Muscle layer of duodenum (tissue), 2 donors: ENCODE results near the gene BCS1L.
A peak's percentile ranks its signal among the peaks of the same experiment; 100 is the strongest.

Experiments used
- H3K27ac ChIP-seq: one replicate; pipeline ENCODE4 v1.7.0; 2013; ENCODE audit warnings: mild to moderate bottlenecking, low read length
- H3K27me3 ChIP-seq: one replicate; pipeline ENCODE4 v1.7.0; 2013; ENCODE audit warnings: low read depth, mild to moderate bottlenecking, control low read depth, low read length
- H3K36me3 ChIP-seq, 2 donors: one replicate each; pipeline ENCODE4 v1.7.0; 2013; ENCODE audit warnings: low read length in 2 of 2, control low read depth in 1 of 2, mild to moderate bottlenecking in 1 of 2; ENCODE audit not compliant: insufficient read depth in 2 of 2, control insufficient read depth in 1 of 2
- H3K4me1 ChIP-seq, 2 donors: one replicate each; pipeline ENCODE4 v1.7.0; 2013; ENCODE audit warnings: low read length in 2 of 2, mild to moderate bottlenecking in 2 of 2, control low read depth in 1 of 2, moderate library complexity in 1 of 2; ENCODE audit not compliant: insufficient read depth in 2 of 2, control insufficient read depth in 1 of 2
- H3K4me3 ChIP-seq, 2 donors: one replicate each; pipeline ENCODE4 v1.7.0; 2013; ENCODE audit warnings: low read length in 2 of 2, low read depth in 1 of 2, mild to moderate bottlenecking in 1 of 2
- H3K9me3 ChIP-seq, 2 donors: one replicate each; pipeline ENCODE4 v1.7.0; 2013; ENCODE audit warnings: low read length in 2 of 2, control low read depth in 1 of 2, mild to moderate bottlenecking in 1 of 2; ENCODE audit not compliant: control insufficient read depth in 1 of 2
- donor health status: healthy.

BCS1L gene

DNA sequence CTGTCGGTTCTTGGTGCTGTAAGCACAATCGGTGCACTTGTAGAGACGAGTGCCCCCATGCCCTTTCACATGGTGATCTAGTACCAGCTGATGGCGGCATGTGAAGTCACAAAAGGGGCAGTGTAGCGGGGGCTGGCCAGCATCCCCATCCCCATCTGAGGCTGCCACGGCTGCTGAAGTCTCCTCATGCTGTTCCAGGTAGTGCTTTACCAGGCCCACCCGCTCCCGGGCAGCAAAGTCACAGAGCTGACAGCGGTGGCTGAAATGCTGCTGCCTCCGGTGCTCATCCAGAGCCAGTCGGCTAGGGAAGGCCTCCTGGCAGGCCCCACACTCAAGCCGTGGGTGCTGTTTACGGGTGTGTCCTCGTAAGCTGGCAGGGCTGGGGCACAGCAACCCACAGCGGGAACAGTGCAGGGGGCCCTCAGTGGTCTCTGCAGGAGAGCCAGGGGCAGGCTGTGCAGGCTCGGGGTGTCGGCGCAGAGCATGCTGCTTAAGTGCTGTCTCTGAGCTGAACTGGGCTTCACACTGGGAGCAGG, 17.3 kb upstream of the BCS1L start:
- no peaks in the 10 kb centered on the region for H3K4me1 ChIP-seq
- H3K36me3 ChIP-seq = peaks cover 49 to 80% of the 10 kb centered on the region in 2 donors
- H3K27me3 ChIP-seq = no peaks in the 10 kb centered on the region
- H3K9me3 ChIP-seq = no peaks in the 10 kb centered on the region
- no peak overlapping the region for H3K4me3 ChIP-seq
- H3K27ac ChIP-seq = no peak overlapping the region

DNA sequence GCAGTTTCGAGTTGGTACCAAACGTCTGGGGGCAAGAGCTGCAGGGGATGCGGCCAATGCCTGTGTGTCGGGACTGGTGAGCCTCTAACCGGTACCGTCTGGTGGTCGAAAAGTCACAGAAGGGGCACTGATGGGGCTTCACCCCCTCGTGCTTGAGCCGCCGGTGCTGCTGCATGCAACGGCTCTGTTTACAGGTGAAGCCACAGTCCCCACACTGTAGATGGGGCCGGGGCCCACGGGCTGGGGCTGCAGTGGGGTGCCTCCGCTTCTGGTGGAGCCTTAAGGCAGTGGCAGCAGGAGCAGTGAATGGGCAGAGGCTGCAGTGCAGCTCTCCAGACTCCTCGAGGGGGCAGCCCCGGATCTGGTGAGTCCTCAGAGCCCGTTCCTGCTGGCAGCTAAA, 16.7 kb upstream of the BCS1L start:
- H3K27me3 ChIP-seq = no peaks in the 10 kb centered on the region
- H3K36me3 ChIP-seq = peaks cover 47 to 79% of the 10 kb centered on the region in 2 donors
- H3K4me3 ChIP-seq = no peak overlapping the region
- H3K4me1 ChIP-seq = no peaks in the 10 kb centered on the region
- no peak overlapping the region for H3K27ac ChIP-seq
- H3K9me3 ChIP-seq = no peaks in the 10 kb centered on the region

DNA sequence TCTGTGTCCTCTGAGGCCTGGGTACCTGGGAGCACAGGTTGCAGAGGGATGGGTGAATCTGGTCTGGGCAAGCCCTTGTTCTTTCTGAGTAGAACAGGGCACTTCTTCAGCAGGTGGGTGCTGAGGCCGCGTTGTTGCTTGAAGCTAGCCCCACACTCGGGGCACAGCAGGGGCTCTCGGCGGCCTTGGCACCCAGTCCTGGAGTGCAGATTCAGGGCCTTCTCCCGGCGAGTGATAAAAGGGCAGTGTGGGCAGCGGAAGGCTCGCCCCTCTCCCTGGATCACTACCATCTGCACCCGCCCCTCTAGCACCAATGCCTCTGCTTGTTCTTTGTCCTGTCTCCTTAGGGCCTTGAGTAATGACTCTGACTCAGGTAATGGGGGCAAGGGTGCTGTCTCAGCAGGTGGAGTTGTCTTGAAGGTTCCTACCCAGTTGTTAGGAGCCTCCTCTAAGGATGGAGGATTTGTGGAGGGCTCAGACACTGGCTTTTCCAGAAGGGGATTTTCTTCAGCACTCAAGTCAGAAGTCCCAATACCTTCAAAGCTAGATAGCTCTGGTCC, 15.7 kb upstream of the BCS1L start:
- Histone ChIP-seq H3K27me3 (no peaks in the 10 kb centered on the region), H3K4me3 (no peak overlapping the region), H3K36me3 (peaks cover 47 to 79% of the 10 kb centered on the region in 2 donors), H3K9me3 (no peaks in the 10 kb centered on the region), H3K4me1 (no peaks in the 10 kb centered on the region), H3K27ac (no peak overlapping the region)

DNA sequence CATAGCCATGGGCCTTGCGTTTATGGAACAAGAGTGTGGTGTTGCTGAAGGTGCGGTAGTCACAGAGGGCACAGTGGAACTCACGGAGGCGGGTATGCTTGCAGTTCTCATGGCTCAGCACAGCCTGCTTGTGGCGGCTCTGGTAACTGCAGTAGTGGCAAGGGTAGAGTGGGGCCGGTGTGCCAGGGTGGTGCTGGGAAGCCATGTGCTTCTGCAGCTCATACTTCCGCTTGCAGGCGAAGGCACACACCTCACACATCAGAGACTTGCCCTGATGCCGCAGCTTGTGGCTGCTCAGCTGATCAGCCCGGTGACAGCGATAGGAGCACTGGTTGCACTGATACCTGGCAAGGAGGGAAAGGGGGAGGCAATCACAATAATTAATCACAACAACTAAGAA, 14.8 kb upstream of the BCS1L start:
- Histone ChIP-seq H3K27me3 (no peaks in the 10 kb centered on the region), H3K4me1 (no peaks in the 10 kb centered on the region), H3K4me3 (no peak overlapping the region), H3K27ac (no peak overlapping the region), H3K36me3 (peaks cover 54 to 79% of the 10 kb centered on the region in 2 donors), H3K9me3 (no peaks in the 10 kb centered on the region)

DNA sequence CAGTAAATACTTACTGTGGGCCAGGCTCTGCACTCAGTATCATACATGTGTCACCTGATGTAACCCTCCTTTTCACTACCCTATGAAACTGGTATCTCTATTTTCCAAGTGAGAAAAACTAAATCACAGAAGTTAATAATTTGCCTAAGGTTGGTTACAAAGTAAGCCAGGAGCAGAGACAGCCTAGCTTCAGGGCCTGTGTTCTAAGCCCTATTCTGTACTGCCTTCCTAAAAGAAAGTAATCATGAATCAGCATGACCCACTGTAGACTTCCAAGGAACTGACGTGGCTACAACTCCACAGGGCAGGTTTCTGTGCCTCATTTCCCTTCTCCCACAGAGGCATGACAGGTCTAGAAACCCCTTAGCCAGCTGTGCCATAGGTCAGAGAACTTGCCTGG, 14.4 kb upstream of the BCS1L start:
- Histone ChIP-seq H3K4me3 (no peak overlapping the region), H3K9me3 (no peaks in the 10 kb centered on the region), H3K27ac (no peak overlapping the region), H3K36me3 (peaks cover 55 to 81% of the 10 kb centered on the region in 2 donors), H3K4me1 (no peaks in the 10 kb centered on the region), H3K27me3 (no peaks in the 10 kb centered on the region)

DNA sequence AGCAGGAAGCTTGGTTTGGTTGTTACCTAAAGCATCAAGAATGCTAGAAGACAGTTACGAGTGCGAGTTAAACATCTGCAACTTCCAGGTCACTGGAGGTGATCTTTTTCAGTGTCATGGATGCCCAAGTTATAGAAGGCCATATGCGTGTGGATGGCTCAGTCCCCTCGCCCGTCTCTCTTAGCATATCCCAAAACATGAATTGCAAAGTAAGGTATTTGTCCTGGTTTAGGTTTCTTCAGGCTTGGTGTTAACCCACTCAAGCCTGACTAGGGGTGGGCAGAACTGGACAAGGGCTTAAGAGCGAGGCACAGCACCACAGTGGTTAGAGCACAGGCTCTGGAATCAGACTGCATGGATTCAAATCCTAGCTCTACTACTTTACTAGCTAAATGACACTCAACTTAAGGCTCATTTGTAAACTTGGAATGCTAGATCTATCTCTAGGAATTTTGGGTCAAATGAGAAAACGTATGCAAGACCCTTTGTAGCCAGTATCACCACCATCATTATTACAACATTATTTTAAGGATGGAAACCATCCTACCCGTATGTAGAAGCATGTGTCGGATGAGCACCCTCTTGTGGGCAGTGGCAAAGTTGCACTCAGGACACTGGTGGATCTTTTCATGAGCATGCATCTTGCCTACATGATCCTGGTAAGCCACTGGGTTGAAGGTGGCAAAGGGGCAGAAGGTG, 11.2 kb upstream of the BCS1L start:
- no peak overlapping the region for H3K27ac ChIP-seq
- no peaks in the 10 kb centered on the region for H3K27me3 ChIP-seq
- peaks cover 76 to 82% of the 10 kb centered on the region in 2 donors for H3K36me3 ChIP-seq
- H3K4me1 ChIP-seq = no peaks in the 10 kb centered on the region
- H3K4me3 ChIP-seq = no peak overlapping the region
- no peaks in the 10 kb centered on the region for H3K9me3 ChIP-seq

DNA sequence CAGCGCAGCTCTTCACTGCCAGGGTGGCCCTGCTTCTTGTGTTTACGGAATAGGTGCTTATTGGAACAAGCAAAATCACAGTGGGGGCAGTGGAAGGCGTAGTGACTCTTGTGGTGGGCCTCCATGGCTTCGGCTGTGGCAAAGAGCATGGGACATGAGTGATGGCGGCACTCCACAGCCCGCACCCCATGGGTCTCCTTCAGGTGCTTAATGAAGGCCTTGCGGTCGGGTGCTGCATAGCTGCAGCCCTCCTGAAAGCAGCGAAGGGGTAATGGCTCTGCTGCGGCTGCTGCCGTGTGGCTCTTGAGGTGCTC, 10.7 kb upstream of the BCS1L start:
- H3K4me3 ChIP-seq = no peak overlapping the region
- no peaks in the 10 kb centered on the region for H3K4me1 ChIP-seq
- no peak overlapping the region for H3K27ac ChIP-seq
- H3K36me3 ChIP-seq = peaks cover 73 to 79% of the 10 kb centered on the region in 2 donors
- no peaks in the 10 kb centered on the region for H3K9me3 ChIP-seq
- H3K27me3 ChIP-seq = no peaks in the 10 kb centered on the region

DNA sequence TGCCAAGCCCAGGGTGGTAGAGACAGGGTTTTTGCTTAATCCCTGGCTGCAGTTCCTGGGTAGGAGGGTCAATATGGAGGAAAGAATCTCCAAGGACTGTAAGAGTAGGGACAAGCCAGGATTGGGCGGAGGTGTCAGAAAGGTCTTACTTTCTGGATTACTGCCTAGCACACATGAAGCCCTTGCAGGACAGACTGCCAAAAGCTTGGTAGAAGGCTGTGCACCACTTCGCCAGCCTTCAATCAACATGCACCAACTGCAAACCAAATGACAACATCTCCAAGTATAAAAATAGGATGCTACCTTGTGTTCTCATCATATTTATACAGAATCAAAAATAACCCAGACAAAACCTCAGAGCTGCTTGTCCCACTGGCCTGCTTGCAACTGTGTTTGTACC, 3.7 kb upstream of the BCS1L start:
- no peaks in the 10 kb centered on the region for H3K27me3 ChIP-seq
- H3K4me1 ChIP-seq = peaks cover 0 to 17% of the 10 kb centered on the region in 2 donors
- H3K36me3 ChIP-seq = peaks cover 35 to 44% of the 10 kb centered on the region in 2 donors
- H3K9me3 ChIP-seq = no peaks in the 10 kb centered on the region
- H3K27ac ChIP-seq = no peak overlapping the region
- H3K4me3 ChIP-seq = no peak overlapping the region

DNA sequence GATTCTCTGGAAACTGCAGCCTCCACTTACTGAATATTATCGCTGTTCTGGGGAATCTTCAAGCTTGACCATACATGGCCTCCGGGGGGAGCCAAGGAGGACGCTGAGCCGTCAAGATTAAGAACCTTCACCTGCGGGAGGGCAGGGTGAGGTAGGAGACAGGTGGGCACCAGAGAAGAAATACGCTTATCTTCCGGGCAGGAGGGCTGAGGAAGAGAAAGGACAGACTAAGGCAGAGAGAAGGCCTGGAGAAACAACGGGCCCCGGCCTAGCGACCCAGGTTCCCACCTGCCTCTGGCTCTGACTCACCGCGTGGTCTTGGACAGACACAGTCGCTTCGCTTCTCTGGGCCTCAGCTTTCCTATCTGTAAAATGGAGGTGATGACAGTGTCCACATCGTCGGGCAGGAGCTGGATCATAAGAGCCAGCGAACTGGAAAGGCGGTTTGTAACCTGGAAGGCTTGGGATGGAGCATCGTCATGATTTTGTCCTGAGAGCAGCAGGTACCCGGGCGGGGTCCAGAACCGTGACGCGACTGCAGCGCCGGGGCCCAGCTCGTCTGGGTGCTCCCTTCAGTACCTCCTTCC, 719 bp upstream of the BCS1L start:
- Histone ChIP-seq H3K4me1 (peaks cover 0 to 17% of the 10 kb centered on the region in 2 donors), H3K9me3 (no peaks in the 10 kb centered on the region), H3K36me3 (peaks cover 32 to 44% of the 10 kb centered on the region in 2 donors), H3K27ac (peak overlapping the region; percentile 28), H3K27me3 (no peaks in the 10 kb centered on the region), H3K4me3 (peak overlapping the region; percentile 75 to 93)

DNA sequence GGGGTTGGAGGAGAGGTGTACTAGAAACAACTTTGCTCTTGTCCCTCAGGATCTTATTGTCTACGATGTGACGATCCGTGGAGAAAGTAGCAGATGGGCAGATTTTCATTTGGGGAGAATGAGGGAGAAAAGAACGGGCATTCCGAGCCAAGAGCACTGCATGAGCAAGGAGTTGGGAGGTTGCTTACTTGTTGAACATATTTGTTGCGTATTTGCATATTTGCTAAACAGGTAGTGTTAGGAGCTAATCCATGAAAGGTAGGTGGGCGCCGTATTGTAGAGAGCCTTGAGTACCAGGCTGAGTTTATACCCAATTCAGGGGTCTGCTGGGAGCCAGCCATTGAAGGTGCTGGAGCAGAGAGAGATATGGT, 490 bp downstream of the BCS1L start:
- peaks cover 0 to 17% of the 10 kb centered on the region in 2 donors for H3K4me1 ChIP-seq
- H3K9me3 ChIP-seq = no peaks in the 10 kb centered on the region
- peaks cover 40 to 44% of the 10 kb centered on the region in 2 donors for H3K36me3 ChIP-seq
- peak overlapping the region; percentile 75 to 93 for H3K4me3 ChIP-seq
- H3K27me3 ChIP-seq = no peaks in the 10 kb centered on the region
- peak overlapping the region; percentile 28 for H3K27ac ChIP-seq

DNA sequence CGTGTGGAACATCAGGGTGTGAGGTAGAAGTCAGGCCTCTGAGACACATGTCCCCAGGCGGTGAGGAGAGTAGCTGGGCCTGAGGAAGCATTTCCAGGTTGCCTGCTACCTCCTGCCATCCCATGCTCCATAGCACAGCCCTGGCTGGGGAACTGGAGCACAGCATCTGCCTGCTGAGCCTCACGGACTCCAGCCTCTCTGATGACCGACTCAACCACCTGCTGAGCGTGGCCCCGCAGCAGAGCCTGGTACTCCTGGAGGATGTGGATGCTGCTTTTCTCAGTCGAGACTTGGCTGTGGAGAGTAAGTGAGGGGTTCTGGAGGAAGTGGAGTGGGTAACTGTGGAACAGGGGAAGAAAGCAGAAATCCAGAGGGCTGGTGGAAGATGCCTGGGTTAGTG, 2.9 kb downstream of the BCS1L start:
- no peak overlapping the region for H3K27ac ChIP-seq
- peaks cover 42 to 51% of the 10 kb centered on the region in 2 donors for H3K36me3 ChIP-seq
- no peaks in the 10 kb centered on the region for H3K9me3 ChIP-seq
- no peaks in the 10 kb centered on the region for H3K27me3 ChIP-seq
- peaks cover 0 to 17% of the 10 kb centered on the region in 2 donors for H3K4me1 ChIP-seq
- H3K4me3 ChIP-seq = no peak overlapping the region
